ENCODE data around the gene RWDD3. TPM values are rescaled to one million over a fixed set of nuclear protein-coding genes. Genes with fewer than 3 reads are reported as not detected.

RWDD3 gene
- total RNA-seq, 4 donors from 2014 or later = 5.3 to 13.4 (median 10.1) TPM

DNA sequence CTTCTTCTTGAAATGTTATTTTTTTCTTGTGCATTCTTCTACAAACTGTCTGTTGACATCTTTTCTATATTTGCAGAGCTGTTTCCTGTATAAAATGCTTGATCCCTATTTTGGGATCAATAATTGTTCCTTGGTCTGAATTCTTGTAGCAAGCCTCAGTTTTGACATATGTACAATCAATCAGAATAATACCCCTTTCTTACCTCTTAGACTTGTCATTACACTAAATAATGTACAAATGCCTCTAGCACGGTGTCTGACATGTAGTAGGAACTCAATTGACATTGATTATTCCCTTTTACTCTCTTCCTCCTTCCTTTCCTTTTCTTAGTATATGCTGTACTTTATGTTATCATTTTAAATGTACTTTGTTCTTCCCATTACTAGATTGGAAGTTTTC is 25.2 kb downstream of the RWDD3 start:
- TF ChIP-seq, protein P1, sequence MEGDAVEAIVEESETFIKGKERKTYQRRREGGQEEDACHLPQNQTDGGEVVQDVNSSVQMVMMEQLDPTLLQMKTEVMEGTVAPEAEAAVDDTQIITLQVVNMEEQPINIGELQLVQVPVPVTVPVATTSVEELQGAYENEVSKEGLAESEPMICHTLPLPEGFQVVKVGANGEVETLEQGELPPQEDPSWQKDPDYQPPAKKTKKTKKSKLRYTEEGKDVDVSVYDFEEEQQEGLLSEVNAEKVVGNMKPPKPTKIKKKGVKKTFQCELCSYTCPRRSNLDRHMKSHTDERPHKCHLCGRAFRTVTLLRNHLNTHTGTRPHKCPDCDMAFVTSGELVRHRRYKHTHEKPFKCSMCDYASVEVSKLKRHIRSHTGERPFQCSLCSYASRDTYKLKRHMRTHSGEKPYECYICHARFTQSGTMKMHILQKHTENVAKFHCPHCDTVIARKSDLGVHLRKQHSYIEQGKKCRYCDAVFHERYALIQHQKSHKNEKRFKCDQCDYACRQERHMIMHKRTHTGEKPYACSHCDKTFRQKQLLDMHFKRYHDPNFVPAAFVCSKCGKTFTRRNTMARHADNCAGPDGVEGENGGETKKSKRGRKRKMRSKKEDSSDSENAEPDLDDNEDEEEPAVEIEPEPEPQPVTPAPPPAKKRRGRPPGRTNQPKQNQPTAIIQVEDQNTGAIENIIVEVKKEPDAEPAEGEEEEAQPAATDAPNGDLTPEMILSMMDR (IDR thresholded peaks at IDR 0.05; ENCODE audit: low read depth) = no peak

DNA sequence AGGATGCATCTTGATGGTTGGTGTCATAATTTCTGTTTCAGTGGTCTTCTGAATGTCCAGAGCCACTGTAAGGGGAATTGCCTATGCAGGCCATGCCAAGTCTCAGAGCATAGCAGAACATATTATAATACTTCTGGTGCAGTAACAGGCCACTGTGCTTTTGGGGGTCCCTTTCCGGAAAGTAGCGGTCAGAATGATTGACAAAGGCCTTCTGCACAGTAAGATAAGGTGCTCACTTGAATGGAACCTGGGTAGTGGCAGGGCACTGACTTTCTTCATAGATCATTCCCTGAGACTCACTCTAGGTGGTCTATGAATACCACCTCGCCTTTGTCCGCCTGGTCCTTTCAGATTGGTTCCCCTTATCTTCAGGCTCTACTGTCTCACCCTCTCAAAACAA is 28.9 kb downstream of the RWDD3 start:
- TF ChIP-seq, protein P1 (IDR thresholded peaks at IDR 0.05; ENCODE audit: low read depth) = no peak

GRCh38 chr1:95263450-95263849 is 29.4 kb downstream of the RWDD3 start:
- TF ChIP-seq, protein P1 (IDR thresholded peaks at IDR 0.05; ENCODE audit: low read depth) = no peak

DNA sequence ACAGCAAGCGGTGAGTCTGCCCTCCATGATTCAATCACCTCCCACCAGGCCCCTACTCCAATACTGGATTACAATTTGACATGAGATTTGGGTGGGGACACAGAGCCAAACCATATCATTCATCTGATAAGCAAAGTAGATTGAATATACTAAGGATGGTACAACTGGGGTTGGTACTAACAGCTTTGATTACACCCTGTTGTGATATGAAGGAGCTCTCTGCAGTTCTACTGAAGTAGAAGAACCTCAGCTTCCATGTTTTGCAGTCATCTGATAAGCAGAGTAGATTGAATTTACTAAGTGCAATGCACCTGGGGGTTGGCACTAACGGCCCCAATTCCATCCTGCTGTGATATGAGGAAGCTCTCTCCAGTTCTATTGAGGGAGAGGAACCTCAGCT is 31.1 kb downstream of the RWDD3 start:
- TF ChIP-seq, protein P1 (IDR thresholded peaks at IDR 0.05; ENCODE audit: low read depth) = no peak

GRCh38 chr1:95276429-95276828 is 42.4 kb downstream of the RWDD3 start:
- TF ChIP-seq, protein P1 (IDR thresholded peaks at IDR 0.05; ENCODE audit: low read depth) = no peak

DNA sequence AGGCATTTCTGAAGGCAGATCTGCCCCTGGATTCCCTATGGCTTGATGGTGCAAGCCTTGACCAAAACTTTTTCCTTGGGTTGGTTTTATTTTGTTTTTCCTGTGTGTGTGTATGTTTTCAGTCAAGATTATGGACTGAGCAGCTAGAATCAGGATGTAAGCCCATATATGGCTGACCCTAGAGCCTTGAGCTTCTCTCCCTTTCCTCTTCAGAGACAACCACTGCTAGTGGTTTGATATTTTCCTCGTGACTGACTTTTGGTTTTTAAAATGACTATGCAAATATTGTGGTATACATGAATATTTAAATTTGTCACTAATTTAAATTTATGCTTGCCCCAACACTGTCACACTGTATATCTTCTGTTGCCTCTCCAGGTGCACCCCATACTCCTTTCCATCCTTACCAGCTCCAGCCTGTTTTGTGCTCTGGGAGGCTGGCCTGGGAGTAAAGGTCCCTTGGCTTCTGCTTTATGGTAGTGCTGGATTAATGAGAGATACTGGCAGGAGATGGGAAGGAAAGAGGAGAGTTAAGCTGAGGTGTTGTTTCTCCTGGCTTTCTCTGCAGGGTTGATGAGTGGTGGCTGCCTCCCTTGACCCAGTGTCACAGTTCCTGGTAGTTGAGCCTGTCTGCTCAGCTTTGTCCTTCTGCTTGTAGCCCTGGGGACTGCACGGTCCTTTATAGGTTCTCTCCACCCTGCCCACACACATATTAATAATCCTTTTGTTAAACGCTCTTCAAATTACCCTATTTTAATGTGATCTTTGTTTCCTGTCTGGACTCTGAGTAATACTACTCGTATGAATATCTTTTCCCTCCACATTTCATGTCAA is 44.4 kb downstream of the RWDD3 start:
- TF ChIP-seq, protein P1 (IDR thresholded peaks at IDR 0.05; ENCODE audit: low read depth) = no peak

GRCh38 chr1:95281781-95282517 is 47.9 kb downstream of the RWDD3 start:
- TF ChIP-seq, protein P1 (IDR thresholded peaks at IDR 0.05; ENCODE audit: low read depth) = no peak
